GM18526 (cell line): ENCODE data around the gene PATE4.

Source experiments
- POLR2A ChIP-seq: IDR thresholded peaks from 3 replicates; pipeline ENCODE4 v1.6.1; 2011; ENCODE audit not compliant: insufficient read length; ENCODE audit errors: extremely low read depth

Gene PATE4, protein sequence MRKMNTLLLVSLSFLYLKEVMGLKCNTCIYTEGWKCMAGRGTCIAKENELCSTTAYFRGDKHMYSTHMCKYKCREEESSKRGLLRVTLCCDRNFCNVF

DNA sequence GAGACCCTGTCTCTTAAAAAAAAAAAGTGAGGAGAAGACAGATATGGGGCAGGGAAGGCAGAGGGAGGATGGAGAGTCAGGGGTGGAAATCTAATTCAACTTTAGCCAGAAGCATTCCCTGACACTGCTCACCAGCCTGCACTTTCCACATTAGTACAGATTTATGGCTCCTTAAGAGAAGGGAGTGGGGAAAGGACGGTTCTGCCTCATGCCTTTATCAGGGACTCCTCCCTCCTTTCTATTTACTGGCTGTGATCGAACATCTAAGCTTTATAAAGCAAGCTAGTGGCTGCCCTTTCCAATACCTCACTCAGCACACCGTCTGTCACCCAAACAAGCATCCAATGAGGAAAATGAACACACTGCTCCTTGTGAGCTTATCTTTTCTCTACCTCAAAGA, at the start of gene PATE4:
Gene PATE4 (plus strand): TSS at position 301 of the 400 bp plus-strand sequence. CDS start 44 bp downstream, at position 345.
- TF ChIP-seq POLR2A = no peak

DNA sequence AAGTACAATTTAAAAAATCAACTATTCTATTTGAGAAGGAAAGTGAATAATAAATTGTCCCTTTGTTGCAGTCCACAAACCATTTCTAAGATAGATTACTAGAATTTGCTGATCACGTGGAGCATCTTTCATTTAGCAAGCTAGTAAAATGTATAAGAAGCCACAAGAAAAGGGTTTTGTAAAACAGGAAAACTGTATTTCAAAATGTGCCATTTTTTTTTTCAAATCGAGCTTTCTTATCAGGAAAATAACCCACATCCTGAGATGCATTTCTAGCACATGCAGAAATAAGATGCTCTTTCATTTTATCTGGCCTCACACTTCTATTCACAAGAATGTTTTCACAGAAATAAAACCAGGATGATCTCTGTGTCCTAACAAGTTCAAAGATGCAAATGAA, 48.4 kb upstream of the PATE4 start:
- no peak for TF ChIP-seq POLR2A

DNA sequence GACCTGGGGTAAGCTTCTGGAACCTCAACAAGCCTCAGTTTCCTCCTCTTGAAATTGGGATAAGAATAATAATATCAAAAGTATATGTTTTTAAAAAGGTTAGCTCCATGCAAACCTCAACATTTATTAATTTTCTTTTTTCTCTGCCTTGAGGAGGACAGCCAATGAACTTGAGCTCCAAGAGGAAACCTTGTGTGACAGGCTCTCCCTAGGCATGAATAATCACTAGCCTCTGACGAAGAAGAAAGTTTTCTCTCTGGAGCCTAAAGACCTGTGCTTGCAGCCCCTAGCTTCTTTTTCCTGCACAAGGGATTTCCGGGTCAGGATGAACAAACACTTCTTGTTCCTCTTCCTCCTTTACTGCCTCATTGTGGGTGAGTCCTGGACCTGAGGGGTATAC, 45.3 kb upstream of the PATE4 start, which contains the start of gene PATE3:
Gene PATE3 (plus strand): TSS at position 301 of the 400 bp plus-strand sequence. CDS start 25 bp downstream, at position 326.
- TF ChIP-seq POLR2A = no peak

DNA sequence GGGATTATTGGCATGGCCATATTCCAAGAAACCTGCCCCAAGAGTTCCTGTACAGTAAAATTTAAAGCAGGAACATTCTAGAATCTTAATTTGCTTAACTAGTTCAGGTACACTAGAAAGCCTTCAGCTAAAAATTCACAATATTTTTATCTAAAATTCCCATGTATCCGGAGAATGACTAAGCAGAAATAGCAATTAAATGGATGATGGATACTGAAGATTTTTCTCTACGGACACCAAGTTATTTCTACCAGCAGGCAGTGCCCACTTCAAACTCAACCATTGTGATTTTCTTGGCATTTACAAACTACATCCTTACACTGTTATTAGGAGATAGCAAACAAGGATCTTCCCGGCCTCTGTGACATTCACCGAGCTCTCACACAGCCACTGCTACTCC, 42.3 kb upstream of the PATE4 start:
- no peak for TF ChIP-seq POLR2A

DNA sequence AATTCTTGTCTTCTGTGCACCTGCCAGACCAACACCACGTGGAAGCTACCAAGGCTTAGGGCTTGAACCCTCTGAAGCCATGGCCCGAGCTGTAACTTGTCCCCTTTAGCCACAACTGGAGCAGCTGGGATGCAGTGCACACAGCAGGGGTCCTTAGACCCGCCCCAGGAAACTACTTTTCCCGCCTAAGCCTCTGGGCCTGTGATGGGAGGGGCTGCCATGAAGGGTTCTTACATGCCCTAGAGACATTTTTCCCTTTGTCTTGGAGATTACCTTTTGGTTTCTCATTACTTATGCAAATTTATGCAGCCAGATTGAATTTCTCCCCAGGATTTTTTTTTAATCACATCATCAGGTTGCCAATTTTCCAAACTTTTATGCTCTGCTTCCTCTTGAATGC, 35.5 kb upstream of the PATE4 start:
- TF ChIP-seq POLR2A = no peak

DNA sequence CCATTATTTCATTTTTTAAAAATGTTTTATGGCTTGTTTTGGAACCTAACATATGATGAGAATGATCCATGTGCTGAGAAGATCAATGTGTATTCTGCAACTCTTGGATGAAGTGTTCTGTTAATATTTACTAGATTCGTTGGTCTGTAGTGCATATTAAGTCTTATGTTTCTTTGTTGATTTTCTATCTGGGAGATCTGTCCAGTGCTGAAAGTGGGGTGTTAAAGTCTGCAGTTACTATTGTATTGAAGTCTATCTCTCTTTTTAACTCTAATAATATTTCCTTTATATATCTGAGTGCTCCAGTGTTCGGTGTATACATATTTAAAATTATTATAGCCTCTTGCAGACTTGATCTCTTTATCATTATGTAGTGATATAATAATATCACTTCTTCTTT, 33.3 kb upstream of the PATE4 start:
- no peak for TF ChIP-seq POLR2A

DNA sequence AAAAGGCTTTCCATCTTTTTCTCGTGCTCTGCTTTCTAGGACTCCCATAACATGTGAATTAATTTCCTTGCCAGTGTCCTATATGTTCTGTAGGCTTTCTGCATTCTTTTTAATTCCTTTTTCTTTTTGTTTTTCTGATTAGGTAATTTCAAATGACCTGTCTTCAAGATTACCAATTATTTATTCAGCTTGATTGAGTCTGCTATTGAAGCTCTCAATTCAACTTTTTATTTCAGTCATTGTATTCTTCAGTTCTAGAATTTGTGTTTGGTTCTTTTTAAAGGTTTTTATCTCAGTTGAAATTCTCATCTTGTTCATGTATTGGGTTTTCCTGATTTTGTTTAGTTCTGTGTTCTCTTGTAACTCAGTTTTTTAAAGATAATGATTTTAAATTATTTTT, 30.7 kb upstream of the PATE4 start:
- no peak for TF ChIP-seq POLR2A

DNA sequence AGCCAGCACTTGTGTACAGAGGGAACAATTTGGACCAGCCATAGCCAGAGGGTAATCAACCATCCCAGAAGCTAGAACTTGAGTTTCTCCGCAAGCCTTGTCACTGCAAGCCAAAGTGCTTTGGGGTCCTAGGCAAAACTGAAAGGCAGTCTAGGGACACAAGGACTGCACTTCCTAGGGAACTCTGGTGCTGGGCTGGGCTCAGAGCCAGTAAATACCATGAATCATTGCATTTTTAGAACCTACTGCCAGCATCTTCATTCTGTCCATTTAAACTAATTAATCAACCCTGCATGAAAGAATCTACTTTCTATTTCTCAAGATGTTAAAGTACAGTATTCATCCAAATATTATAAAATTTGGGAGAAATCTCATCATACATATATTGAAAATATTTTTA, 25.2 kb upstream of the PATE4 start:
- no peak for TF ChIP-seq POLR2A

DNA sequence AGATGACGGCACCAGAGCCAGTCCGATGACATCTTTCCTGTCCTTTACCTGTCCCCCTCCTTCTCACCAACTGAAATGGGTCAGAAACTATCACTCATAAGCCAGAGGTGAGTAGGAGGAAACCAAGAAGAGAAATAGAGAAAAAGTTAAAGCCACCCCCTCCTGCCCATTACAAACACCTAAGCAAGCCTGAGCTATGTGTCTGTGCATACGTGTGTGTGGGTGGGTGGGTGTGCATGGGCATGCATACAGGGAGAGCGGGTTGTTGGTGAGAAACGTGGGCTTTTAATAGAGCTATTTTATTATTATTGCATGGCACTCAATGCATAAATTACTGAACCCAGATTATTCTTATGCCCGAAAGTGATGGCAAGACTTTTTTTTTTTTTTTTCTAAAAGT, 2.6 kb downstream of the PATE4 start:
- TF ChIP-seq POLR2A = no peak

DNA sequence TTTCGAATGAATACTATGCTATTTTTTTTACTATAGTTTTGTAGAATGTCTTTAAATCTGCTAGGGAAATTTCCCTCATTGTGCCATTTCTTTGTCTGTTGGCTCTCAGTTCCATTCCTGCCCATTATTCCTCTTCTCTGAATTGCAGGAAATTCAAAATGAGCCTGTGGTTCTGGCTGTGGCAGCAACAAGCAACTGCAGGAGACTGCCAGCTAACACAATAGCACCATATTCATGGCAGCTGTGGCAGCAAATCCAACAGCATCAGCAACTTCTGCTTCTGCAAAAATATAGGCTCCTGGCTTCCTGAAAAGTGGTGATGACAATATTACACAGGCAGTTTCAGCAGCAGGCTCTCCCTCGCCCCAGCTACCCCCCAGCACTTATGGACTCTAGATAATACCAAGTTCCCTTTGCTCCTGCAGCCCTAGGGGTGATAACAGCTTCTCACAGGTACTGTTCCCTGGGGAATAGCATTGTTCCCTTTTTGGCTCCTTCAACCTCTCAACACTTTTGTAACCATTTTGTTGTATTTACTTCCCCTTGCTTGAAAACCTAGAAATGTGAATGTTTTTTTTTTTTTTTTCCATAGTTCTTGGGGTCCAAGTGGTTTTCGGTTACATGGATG, 9.3 kb downstream of the PATE4 start:
- TF ChIP-seq POLR2A = no peak

DNA sequence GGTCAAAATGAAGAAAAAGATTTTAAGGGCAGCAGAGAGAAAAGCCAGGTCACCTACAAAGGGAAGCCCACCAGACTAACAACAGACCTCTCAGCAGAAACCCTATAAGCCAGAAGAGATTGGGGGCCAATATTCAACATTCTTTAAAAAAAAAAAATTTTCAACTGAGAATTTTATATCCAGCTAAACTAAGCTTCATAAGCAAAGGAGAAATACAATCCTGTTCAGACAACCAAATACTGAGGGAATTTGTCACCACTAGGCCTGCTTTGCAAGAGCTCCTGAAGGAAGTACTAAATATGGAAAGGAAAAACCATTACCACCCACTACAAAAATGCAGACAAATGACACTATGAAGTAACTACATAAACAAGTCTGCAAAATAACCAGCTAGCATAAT, 13.1 kb downstream of the PATE4 start:
- TF ChIP-seq POLR2A = no peak

DNA sequence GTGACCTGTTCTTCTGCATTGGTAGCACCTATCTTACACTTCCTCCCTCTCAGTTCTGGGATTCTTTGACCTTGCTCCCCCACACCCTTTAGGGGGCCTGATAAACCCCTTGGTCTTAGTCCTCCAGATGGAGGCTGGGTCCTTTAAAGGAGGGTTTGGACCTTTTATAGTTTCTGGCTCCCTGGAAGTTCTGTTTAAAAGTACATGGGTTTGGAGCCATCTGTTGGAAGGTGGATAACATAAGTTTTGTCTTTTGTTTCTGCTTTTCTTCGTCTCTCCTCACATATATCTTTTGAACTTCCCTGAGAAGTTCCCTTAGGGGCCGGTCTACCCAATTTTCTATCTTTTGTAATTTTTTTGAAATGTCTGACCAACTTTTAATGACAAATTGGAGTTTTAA, 36.4 kb downstream of the PATE4 start:
- no peak for TF ChIP-seq POLR2A

DNA sequence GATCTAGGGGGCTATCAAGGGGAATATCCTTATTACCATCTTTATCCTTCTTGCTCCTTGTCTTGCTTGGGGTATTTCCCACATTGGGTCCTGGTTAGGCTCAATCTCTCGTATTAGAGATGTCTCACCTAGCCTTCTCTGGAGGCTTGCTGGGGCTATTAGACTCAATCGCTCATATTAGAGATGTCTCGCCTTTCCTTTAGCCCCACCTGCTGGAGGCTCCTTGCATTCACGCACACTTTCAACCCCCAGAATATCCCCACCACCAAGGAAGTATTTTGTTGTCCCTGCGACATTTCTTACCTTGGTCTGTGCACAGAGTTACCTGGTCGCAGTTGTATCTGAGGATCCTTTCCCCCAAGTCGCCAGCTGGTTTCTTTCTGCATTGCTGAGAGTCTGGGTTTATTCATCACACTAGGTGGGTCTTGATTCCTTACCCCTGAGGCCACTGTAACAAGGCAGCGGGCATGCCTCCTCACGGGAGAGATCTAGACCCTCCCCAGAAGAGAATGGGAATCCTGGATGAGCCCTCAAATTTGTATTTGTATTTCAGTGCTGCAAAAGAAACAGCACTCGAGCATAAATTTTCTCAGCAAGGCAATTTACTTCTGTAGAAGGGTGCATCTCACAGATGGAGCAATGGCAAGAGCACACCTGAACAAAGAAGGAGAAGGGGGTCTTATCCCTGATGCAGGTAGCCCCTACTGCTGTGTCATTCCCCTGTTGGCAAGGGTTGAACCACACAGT, 38.4 kb downstream of the PATE4 start:
- TF ChIP-seq POLR2A = no peak

DNA sequence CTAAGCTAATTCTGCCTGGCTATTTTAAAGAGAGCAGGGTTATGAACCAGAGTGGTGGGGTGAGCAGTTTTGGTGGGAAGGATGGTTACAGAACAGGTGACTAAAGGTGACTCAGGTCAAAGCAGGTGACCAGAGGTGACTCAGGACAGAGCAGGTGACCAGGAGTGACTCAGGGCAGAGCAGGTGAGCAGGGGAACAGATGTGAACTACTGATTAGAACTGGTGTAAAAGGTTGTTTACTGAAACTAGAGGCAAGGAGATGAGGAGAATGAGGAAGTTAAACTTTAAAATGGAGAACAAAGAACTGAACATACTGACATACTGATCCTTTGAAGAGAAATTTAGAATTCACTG, 39.0 kb downstream of the PATE4 start:
- TF ChIP-seq POLR2A = no peak

DNA sequence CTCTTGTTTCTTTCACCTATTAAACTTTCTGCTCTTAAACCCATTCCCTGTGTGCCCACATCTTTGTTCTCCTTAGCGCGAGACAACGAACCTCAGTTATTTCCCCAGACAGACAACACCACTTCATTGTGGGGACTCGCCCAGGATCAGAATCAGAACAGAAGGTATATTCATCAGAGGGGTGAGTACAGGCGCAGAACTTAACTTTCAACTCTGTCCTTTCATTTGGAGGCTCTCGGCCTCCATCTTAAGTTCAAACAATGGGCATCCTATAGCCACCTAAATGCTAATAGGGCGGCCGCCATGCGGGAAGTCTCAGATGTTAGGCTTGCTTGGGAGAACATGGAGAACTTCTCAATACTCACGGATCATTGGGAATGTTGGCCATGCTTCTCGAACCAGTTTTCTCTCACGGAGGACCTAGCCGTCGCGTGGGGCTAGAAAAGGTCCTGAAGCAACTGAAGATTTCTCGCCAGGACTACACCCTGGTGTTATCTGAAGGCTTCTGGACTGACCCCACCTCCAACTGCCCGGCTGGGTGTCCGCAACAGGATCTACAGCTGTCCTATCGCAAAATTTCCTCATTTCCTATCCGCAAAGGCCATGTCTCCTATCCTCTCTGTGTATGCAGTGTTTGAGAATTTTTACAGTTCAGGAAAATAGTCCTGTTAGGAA, 40.9 kb downstream of the PATE4 start:
- no peak for TF ChIP-seq POLR2A

DNA sequence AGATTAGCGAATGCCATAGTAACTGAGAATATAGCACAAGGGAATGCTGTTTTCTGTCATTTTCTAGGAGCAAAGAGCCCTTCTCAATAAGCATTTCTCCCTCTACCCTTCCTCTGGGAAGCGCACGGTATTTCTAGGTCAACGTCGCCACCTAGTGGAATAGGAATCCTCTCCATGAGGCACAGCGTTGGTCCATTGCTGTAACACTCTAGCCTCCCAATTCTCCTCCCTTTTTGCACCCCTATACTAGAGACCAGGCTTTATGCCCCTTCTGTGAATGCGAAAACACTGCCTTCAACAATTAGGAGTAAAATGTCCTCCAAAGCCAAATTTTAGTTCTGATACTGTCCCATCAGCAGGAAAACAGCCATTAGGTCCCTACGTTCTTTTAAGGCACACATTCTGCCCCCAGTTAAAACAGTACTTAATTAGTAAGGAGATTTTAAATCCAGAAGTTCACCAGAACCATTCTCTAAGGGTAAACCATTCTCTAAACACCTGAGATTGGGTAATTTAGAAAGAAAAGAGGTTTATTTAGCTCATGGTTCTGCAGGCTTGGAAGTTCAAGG, 41.5 kb downstream of the PATE4 start:
- TF ChIP-seq POLR2A = no peak
